ENCODE results near the gene ODF4.
"Not testable (repeated sequence)": the region's sequence is repeated elsewhere in the genome, so short reads cannot be mapped to it uniquely, and the experiment has no call there.

ODF4 gene

GRCh38 chr17:8393470-8394231 is 54.0 kb downstream of the ODF4 start:
- Histone ChIP-seq H3K36me3 (ENCODE audit: control insufficient read depth, insufficient read depth, low read length) (no peaks in the 10 kb centered on the region; the same call in 1 of the 2 replicates), H3K27me3 (ENCODE audit: control insufficient read depth, insufficient read depth, low read length) (no peaks in the 10 kb centered on the region), H3K4me1 (ENCODE audit: control insufficient read depth, insufficient read depth, low read length) (peaks cover 5% of the 10 kb centered on the region; the same call in 1 of the 2 replicates), H3K27ac (ENCODE audit: low read length) (no peak overlapping the region), H3K4me3 (ENCODE audit: low read length) (no peak overlapping the region), H3K9me3 (ENCODE audit: control insufficient read depth, insufficient read depth, low read length) (no peaks in the 10 kb centered on the region)
- DNase-seq (ENCODE audit: low read depth, low spot score): no peak
- no CpG with 5 or more reads among the region's 8 CpGs for WGBS (ENCODE audit: insufficient coverage, insufficient read length)

GRCh38 chr17:8394497-8394896 is 54.9 kb downstream of the ODF4 start:
- H3K9me3 ChIP-seq (ENCODE audit: control insufficient read depth, insufficient read depth, low read length); H3K4me1 ChIP-seq (ENCODE audit: control insufficient read depth, insufficient read depth, low read length); H3K36me3 ChIP-seq (ENCODE audit: control insufficient read depth, insufficient read depth, low read length); DNase-seq (ENCODE audit: low read depth, low spot score); H3K27me3 ChIP-seq (ENCODE audit: control insufficient read depth, insufficient read depth, low read length); H3K4me3 ChIP-seq (ENCODE audit: low read length); H3K27ac ChIP-seq (ENCODE audit: low read length): not testable (repeated sequence)
- no CpG with 5 or more reads among the region's 9 CpGs for WGBS (ENCODE audit: insufficient coverage, insufficient read length)

Measured in iPS DF 6.9 (cell line).